ENCODE results near the gene EIF2AK3. TPM values are rescaled to one million over a fixed set of nuclear protein-coding genes. Genes with fewer than 3 reads are reported as not detected.

Gene EIF2AK3
- total RNA-seq, 1 experiment from 2014 or later: 19.3 TPM

- TF ChIP-seq CTCF (conservative IDR thresholded peaks at IDR 0.05): no peak
- Histone ChIP-seq H3K4me1 (ENCODE audit: insufficient read depth, low read length) (peaks cover 6% of the 10 kb centered on the region; the same call in 1 of the 2 replicates), H3K79me1 (ENCODE audit: insufficient read depth, low read depth, low read length, poor library complexity, severe bottlenecking) (no peaks in the 10 kb centered on the region), H3T11ph (ENCODE audit: low read length) (no peak overlapping the region), H4K8ac (replicated peaks; ENCODE audit: insufficient read length, low read depth, low read length) (no peak overlapping the region), H3K27me3 (ENCODE audit: insufficient read depth, low read length) (no peaks in the 10 kb centered on the region), H3K23ac (ENCODE audit: insufficient read length, low read depth, low read length) (no peak overlapping the region), H3K4ac (ENCODE audit: low read depth, low read length) (no peak overlapping the region), H2BK12ac (ENCODE audit: insufficient read length, low read depth, low read length) (no peak overlapping the region), H3K18ac (ENCODE audit: insufficient read length, low read depth, low read length) (no peak overlapping the region), H4K20me1 (ENCODE audit: control insufficient read depth, insufficient read depth, insufficient read length) (peaks cover 2% of the 10 kb centered on the region), H3K9me3 (ENCODE audit: control insufficient read depth, low read depth, low read length) (no peaks in the 10 kb centered on the region), H2BK5ac (ENCODE audit: insufficient read length, low read length) (no peak overlapping the region), H3K79me2 (ENCODE audit: insufficient read depth, low read length) (no peaks in the 10 kb centered on the region), H4K5ac (ENCODE audit: insufficient read length, low read depth, low read length) (no peak overlapping the region), H3K9ac (ENCODE audit: extremely low read depth, insufficient read length, low read length) (no peak overlapping the region), H2BK120ac (ENCODE audit: low read depth, low read length, poor library complexity, severe bottlenecking) (no peak overlapping the region), H2BK20ac (ENCODE audit: low read depth, low read length, poor library complexity, severe bottlenecking) (peak overlapping the region; percentile 90), H3K56ac (ENCODE audit: insufficient read length, low read depth, low read length) (no peak overlapping the region), H4K91ac (ENCODE audit: insufficient read length, low read depth, low read length) (peak overlapping the region; percentile 5), H2AFZ (ENCODE audit: low read length) (peak overlapping the region; percentile 40), H2BK15ac (ENCODE audit: low read depth, low read length) (no peak overlapping the region), H3K23me2 (ENCODE audit: insufficient read length, low read depth, low read length, poor library complexity, severe bottlenecking) (no peaks in the 10 kb centered on the region), H2AK5ac (ENCODE audit: insufficient read length, low read length) (no peak overlapping the region), H3K4me2 (ENCODE audit: insufficient read depth, insufficient read length, low read length) (peak overlapping the region; percentile 5), H3K14ac (ENCODE audit: insufficient read depth, low read length) (0 out of 2 replicates have a peak overlapping the region, but pooled peaks have one; percentile 28), H3K27ac (ENCODE audit: insufficient read length, low read depth, low read length) (peak overlapping the region; percentile 87)
- Mint-ChIP-seq H3K4me3 (no peak overlapping the region), H3K36me3 (ENCODE audit: insufficient read depth in 1 of 3, low read depth in 3 of 3) (peaks cover 3 to 5% (median 3%) of the 10 kb centered on the region in 3 experiments; a peak in 5 of 7 replicates), H3K27me3 (ENCODE audit: low read depth) (no peaks in the 10 kb centered on the region), H3K4me1 (peaks cover 18% of the 10 kb centered on the region in 2 experiments), H3K27ac (peak overlapping the region; percentile 71 to 91 (median 86)), H3K9me3 (peaks cover 3 to 8% of the 10 kb centered on the region in 2 experiments; a peak in 4 of 5 replicates)
- peak; percentile 41 for DNase-seq
- WGBS (ENCODE audit: extremely low coverage, insufficient read length, low lambda C conversion rate): no CpG with 5 or more reads among the region's 4 CpGs
Measured at GRCh38 chr2:88659538-88659915, 32.3 kb upstream of the EIF2AK3 start.
